ENCODE data around the gene MAN1A1.

Gene MAN1A1

DNA sequence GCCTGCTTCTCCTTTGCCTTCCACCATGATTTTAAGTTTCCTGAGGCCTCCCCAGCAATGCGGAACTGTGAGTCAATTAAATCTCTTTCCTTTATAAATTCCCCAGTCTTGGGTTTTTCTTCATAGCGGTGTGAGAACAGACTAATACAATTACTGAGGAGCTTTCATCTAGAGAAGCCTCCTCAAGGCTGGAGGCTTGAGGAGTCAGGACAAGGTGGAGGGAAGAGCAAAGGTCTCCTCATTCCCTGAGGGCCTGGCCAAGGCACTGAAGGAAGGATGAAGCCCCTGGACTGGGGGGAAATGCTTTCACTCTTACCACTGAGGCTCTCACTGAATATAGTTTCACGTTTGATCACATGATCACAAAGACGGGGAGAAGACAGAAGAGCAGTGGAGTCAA, 118.2 kb downstream of the MAN1A1 start:
- TF ChIP-seq, protein P1, sequence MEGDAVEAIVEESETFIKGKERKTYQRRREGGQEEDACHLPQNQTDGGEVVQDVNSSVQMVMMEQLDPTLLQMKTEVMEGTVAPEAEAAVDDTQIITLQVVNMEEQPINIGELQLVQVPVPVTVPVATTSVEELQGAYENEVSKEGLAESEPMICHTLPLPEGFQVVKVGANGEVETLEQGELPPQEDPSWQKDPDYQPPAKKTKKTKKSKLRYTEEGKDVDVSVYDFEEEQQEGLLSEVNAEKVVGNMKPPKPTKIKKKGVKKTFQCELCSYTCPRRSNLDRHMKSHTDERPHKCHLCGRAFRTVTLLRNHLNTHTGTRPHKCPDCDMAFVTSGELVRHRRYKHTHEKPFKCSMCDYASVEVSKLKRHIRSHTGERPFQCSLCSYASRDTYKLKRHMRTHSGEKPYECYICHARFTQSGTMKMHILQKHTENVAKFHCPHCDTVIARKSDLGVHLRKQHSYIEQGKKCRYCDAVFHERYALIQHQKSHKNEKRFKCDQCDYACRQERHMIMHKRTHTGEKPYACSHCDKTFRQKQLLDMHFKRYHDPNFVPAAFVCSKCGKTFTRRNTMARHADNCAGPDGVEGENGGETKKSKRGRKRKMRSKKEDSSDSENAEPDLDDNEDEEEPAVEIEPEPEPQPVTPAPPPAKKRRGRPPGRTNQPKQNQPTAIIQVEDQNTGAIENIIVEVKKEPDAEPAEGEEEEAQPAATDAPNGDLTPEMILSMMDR (IDR thresholded peaks at IDR 0.05; ENCODE audit: low read depth, low read length, missing control alignments): no peak
- no peak overlapping the region for H3K4me3 ChIP-seq (ENCODE audit: low read depth, low read length)
- DNase-seq (ENCODE audit: low read depth): no peak

DNA sequence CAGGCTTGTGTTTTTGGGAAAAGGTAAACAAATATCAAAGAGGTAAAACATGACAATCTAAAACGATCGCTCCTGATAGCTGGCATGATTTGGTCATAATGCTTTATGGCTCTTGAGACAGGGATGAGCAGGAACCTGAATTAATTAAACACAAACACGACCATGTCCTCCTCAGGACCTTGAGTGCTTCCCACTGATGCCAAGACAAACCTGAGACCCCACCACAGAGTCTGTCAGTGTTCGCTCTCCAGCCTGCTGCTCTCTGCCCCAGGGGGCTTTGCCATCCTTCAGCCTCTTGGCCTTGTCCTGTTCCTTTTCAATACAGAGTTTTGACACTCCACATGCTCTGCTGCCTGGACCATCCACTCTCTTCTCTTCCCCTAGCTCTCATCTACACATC, 119.4 kb downstream of the MAN1A1 start:
- DNase-seq (ENCODE audit: low read depth): no peak
- TF ChIP-seq, protein P1 (IDR thresholded peaks at IDR 0.05; ENCODE audit: low read depth, low read length, missing control alignments): no peak
- H3K4me3 ChIP-seq (ENCODE audit: low read depth, low read length): no peak overlapping the region

DNA sequence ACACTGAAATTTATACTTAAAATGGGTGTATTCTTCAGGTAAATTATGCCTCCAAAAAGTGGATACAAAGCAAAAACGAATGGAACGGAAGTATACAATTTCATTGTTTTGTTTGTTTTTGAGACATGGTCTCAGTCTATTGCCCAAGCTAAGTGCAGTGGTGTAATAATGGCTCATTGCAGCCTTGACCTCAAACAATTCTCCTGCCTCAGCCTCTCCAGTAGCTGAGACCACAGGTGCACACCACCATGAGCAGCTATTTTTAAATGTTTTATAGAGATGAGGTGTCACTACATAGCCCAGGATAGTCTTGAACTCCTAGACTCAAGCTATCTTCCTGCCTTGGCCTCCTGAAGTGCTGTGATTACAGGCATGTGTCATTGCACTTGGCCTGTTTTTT, 122.2 kb downstream of the MAN1A1 start:
- no peak for DNase-seq (ENCODE audit: low read depth)
- no peak overlapping the region for H3K4me3 ChIP-seq (ENCODE audit: low read depth, low read length)
- TF ChIP-seq, protein P1 (IDR thresholded peaks at IDR 0.05; ENCODE audit: low read depth, low read length, missing control alignments): no peak

DNA sequence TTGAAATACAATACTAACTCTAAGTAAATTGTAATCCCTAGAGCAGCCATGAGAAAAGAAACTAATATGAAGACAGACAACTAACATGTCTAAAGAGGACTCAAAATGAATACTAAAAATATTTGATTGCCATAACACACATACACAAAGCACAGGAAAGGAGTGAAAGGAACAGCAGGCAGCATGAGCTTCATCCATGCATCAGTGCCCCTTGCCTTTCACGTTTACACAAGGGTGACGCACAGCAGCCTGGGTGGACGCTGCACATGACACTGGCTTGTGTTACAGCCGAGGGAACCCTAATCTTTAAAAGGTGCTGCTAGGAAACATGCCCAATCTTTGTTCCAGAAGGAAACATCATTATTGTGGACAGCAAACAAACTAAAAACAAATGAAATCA, 123.5 kb downstream of the MAN1A1 start:
- DNase-seq (ENCODE audit: low read depth): no peak
- TF ChIP-seq, protein P1 (IDR thresholded peaks at IDR 0.05; ENCODE audit: low read depth, low read length, missing control alignments): no peak

DNA sequence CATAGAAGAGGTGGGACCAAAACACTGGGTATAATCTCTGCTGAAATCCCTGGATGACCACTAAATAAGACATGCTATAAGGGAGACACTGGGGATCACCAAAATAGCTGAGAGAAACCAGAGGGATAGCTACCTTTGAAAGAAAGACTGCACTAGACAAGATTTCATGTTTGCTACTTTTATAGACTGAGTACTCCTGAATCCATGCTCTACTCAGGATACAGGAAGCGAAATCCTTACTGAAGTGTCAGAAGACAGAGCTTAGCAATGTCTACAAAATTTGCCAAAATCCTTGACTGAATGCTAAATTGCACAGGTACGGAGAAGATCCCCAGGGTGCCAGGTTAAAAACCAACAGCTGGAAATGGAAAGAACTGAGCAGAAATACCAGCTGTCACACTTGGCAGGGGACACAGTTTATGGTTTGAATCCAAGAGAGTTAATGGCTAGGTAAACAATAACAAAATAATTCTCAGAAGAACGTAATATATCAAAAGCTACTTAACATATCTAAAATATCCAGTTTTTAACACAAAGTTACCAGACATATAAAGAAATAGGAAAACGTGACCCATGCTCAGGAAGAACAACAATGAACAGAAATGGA, 125.4 kb downstream of the MAN1A1 start:
- no peak overlapping the region for H3K4me3 ChIP-seq (ENCODE audit: low read depth, low read length)
- TF ChIP-seq, protein P1 (IDR thresholded peaks at IDR 0.05; ENCODE audit: low read depth, low read length, missing control alignments): no peak
- no peak for DNase-seq (ENCODE audit: low read depth)

More for the DNA sequence above, 123.5 kb downstream of the MAN1A1 start:
- no peak overlapping the region for H3K4me3 ChIP-seq (ENCODE audit: low read depth, low read length)

DNA sequence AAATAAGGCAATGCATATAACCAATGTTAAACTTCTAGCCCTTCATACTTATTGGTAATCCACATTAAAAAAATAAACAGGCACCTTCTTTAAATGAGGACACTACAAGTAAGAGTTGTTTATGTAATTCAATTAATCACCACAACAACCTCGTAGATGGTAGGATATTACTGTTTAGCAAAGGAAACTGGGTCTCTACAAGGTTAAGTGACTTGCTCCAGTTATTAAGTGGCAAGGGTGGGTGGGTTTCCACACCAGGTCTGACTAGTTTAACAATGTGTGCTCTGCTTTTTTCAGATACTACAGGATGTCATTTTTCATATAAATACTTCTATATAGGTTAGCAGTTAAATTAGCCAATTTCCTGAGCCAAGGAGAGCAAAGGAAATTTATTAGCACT, 129.1 kb downstream of the MAN1A1 start:
- TF ChIP-seq, protein P1 (IDR thresholded peaks at IDR 0.05; ENCODE audit: low read depth, low read length, missing control alignments): no peak
- H3K4me3 ChIP-seq (ENCODE audit: low read depth, low read length): no peak overlapping the region
- DNase-seq (ENCODE audit: low read depth): no peak

DNA sequence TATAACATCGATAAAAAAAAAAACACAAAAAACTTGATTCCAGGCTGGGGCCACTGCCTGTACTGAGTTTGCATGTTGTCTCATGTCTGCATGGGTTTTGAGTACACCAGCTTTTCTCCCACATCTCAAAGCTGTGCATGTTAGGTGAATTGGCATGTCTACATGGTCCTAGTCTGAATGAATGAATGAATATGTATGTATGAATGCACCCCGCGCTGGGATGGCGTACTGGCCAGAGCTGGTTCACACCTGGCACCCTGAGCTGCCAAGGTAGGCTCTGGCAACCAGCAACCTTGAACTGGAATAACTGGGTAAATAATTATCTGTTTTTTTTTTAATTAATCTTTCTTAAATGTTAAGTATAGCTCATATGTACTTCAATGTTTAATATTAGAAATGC, 131.0 kb downstream of the MAN1A1 start:
- no peak for DNase-seq (ENCODE audit: low read depth)
- TF ChIP-seq, protein P1 (IDR thresholded peaks at IDR 0.05; ENCODE audit: low read depth, low read length, missing control alignments): no peak
- H3K4me3 ChIP-seq (ENCODE audit: low read depth, low read length): no peak overlapping the region

Data from GM12864 (cell line).